SK-N-SH (cell line): ENCODE measurements around the gene COL5A1.

Experiments used
- MAX ChIP-seq: IDR thresholded peaks from 2 replicates; pipeline ENCODE4 v1.4.0; 2012; ENCODE audit warnings: low read depth
- USF2 ChIP-seq: fragments of 150-350 bp; IDR thresholded peaks from 2 replicates; pipeline ENCODE4 v1.6.1; 2017; ENCODE audit warnings: antibody characterized with exemption, low read length, low read depth, borderline replicate concordance

- TF ChIP-seq USF2 (no peak), MAX (no peak)
Measured at GRCh38 chr9:134605351-134605965, 36.1 kb upstream of the COL5A1 start.
